ENCODE measurements around the gene MAGI3. TPM values are rescaled to one million over a fixed set of nuclear protein-coding genes. Genes with fewer than 3 reads are reported as not detected.
"Not testable (repeated sequence)": the region's sequence is repeated elsewhere in the genome, so short reads cannot be mapped to it uniquely, and the experiment has no call there.

MAGI3 gene
- total RNA-seq, 2 experiments from 2014 or later, result 3.5 to 3.7 TPM

DNA sequence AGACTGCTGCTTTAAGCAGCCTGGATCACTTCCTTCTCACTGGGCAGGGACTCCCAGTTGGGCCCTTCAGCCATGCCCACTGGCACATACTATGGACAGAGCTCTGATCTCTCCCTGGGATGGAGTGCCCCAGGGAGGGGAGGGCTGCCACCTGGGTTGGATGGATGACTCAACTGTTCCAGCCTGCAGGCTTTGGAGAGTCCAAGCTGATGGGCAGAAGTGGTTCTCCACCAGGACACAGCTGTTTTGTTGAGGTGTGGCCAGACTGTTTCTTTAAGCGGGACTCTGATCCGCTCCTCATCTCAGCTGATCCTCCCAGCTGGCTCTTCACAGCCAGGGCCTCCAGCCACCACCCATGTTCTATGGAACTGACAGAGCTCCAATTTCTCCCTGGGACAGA, 166.9 kb downstream of the MAGI3 start:
- CTCF ChIA-PET, result no interaction called here
- POLR2A ChIA-PET, result no interaction called here

DNA sequence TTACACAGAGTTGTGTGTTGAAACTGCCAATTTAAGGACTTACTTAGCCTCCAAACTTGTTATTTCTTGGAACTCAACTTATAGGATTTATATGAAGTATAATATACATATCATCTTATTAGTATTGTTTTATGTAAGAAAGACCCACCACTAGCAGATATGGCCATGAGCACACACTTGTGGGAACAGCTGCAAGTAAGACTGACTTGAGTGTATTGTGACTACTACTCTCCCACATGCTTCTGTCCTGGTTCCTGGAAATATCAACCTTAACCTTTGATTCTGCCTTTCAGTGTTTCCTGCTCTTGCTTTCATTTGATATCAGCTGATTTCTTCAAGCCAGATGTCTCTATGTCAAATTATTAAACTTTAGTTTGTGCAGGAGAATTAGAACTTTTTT, 175.3 kb downstream of the MAGI3 start:
- CTCF ChIA-PET, result no interaction called here
- POLR2A ChIA-PET, result no interaction called here

GRCh38 chr1:113567427-113567826, 177.1 kb downstream of the MAGI3 start:
- CTCF ChIA-PET, result no interaction called here
- POLR2A ChIA-PET, result no interaction called here

GRCh38 chr1:113575744-113576260, 185.5 kb downstream of the MAGI3 start:
- POLR2A ChIA-PET, CTCF ChIA-PET: not testable (repeated sequence)

DNA sequence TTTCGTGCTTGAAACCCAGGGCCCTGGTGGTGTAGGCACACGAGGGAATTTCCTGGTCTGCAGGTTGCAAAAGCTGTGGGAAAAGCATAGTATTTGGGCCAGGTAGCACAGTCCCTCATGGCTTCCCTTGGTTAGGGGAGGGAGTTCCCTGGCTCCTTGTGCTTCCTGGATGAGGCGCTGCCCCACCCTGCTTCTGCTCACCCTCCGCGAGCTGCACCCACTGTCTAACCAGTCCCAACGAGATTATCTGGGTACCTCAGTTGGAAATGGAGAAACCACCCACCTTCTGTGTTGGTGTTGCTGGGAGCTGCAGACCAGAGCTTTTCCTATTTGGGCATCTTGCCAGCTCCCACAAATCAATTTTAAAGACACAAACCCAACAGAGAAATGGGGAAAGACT, 186.0 kb downstream of the MAGI3 start:
- ChIA-PET POLR2A (no interaction called here), CTCF (no interaction called here)

GRCh38 chr1:113579256-113580018, 189.1 kb downstream of the MAGI3 start:
- ChIA-PET POLR2A (no interaction called here), CTCF (no interaction called here)

GRCh38 chr1:113581323-113581722, 191.0 kb downstream of the MAGI3 start:
- ChIA-PET POLR2A (no interaction called here), CTCF (no interaction called here)

- ChIA-PET POLR2A (no interaction called here), CTCF (no interaction called here)
These were observed 191.8 kb downstream of the MAGI3 start for GRCh38 chr1:113582084-113582483.

- ChIA-PET CTCF (no interaction called here), POLR2A (no interaction called here)
These were observed 197.2 kb downstream of the MAGI3 start for GRCh38 chr1:113587475-113587874.

GRCh38 chr1:113592230-113592629, 201.9 kb downstream of the MAGI3 start:
- POLR2A ChIA-PET, result no interaction called here
- CTCF ChIA-PET, result no interaction called here

DNA sequence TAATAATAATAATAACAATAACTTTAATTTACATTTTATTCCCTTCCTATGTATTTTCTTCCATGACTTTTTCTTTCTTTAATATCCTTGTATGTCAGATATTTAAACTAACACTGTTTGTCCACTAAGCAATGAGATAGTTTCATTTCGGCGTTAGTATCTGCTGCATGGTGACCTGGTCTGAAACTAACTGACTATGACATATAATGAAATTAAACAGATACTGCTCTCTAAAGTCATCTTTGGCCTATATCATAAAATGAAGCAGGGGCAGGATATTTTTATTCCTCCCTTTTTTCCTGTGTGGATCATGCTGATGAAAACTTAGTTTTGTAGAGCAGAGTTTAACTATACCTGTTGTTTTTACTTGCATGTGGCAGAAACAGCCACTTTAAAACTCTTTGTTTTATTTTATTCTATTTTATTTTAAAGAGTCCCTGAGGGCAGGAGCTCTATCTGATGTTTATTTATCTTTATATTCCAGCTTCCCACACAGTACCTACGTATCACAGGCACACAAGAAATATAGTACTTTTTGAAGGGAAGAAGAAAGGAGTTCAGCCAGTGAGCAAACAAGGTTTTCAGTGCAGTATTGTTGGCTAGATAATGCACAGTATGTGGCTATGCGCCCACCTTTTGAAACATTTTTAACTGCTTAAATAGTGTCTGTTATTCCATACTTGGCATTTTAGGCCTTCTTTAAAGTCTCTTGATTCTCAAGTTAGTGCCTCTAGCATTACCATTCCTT, 203.4 kb downstream of the MAGI3 start:
- ChIA-PET POLR2A (no interaction called here), CTCF (no interaction called here)

GRCh38 chr1:113604466-113604865, 214.2 kb downstream of the MAGI3 start:
- CTCF ChIA-PET, POLR2A ChIA-PET: not testable (repeated sequence)

DNA sequence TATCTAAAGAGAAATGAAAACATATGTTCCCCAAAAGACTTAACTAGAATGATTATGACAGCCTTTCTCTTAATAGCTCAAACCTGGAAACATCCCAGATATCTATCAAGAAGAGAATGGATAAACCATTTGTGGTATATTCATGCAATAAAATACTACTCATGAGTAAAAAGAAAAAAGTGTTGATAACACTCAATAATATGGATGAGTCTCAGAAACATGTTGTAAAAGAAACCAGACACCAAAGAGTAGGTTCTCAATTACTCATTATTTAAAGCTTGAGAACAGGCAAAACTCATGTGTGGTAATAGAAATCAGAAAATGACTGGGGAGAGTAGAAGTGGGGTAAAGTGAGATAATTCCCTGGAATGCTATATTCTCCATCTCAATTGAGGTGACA, 214.8 kb downstream of the MAGI3 start:
- ChIA-PET CTCF (no interaction called here), POLR2A (no interaction called here)

GRCh38 chr1:113608399-113608798, 218.1 kb downstream of the MAGI3 start:
- CTCF ChIA-PET, result no interaction called here

DNA sequence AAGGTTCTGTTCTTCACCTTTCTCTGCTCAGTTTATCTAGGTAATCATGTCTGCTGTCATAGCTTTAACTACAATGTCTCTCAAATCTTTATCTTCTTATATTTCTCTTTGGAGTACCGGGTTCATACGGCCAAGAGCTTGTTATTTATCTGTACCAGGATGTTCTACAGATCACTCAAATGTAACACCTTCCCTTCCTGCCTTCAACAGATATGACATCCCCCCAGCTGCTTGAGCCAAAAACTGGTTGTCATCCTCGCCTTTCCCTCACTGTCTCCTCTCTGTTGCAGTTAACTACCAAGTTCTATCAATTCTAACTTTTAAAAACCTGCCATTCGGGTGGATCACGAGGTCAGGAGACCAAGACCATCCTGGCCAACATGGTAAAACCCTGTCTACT, 220.1 kb downstream of the MAGI3 start:
- POLR2A ChIA-PET, result no interaction called here
- CTCF ChIA-PET, result interaction anchor here (0.6 kb wide), 1 partner anchor 342 kb away, joined by 4 read pairs; no protein-coding TSS in a partner anchor

More at GRCh38 chr1:113608399-113608798, 218.1 kb downstream of the MAGI3 start:
- POLR2A ChIA-PET, result no interaction called here

GRCh38 chr1:113615425-113615824, 225.1 kb downstream of the MAGI3 start:
- CTCF ChIA-PET, result no interaction called here
- POLR2A ChIA-PET, result no interaction called here

- ChIA-PET CTCF (interaction anchor here (0.5 to 0.7 kb wide), 2 partner anchors 184 to 723 kb away, joined by 4 read pairs; no protein-coding TSS in a partner anchor), POLR2A (no interaction called here)
These were observed 225.8 kb downstream of the MAGI3 start for GRCh38 chr1:113616156-113616555.

GRCh38 chr1:113617438-113618141, 227.3 kb downstream of the MAGI3 start:
- POLR2A ChIA-PET, result no interaction called here

DNA sequence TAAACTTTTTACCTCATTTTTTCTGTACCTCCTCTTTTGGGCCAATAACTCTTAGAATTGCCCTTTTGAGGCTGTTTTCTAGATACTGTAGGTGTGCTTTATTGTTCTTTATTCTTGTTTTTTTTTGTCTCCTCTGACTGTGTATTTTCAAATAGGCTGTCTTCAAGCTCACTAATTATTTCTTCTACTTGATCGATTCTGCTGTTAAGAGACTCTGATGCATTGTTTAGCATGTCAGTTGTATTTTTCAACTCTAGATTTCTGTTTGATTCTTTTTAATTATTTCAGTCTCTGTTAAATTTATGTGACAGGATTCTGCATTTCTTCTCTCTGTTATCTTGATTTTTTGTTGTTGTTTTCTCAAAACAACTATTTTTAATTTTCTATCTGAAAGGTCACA, 238.7 kb downstream of the MAGI3 start:
- ChIA-PET POLR2A (no interaction called here), CTCF (no interaction called here)

More at GRCh38 chr1:113617438-113618141, 227.3 kb downstream of the MAGI3 start:
- CTCF ChIA-PET, result no interaction called here

- ChIA-PET POLR2A (no interaction called here), CTCF (no interaction called here)
These were observed 240.3 kb downstream of the MAGI3 start for GRCh38 chr1:113630340-113631327.

Data from activated CD8-positive, alpha-beta memory T cell treated with anti-CD3 and anti-CD28 coated beads for 36 hours (primary cell).